GM18502 (cell line): ENCODE results near the gene CCNC.

Source experiments
- ATAC-seq: cut with Tn5 transposase; IDR thresholded peaks from one replicate; pipeline ENCODE4 v1.9.1; 2021; ENCODE audit warnings: mild to moderate bottlenecking; ENCODE audit not compliant: unreplicated experiment, poor library complexity

CCNC gene

GRCh38 chr6:99568103-99568933 is at the start of gene CCNC:
CCNC (minus strand) TSS chr6:99568660; CDS start chr6:99568527, 133 bp downstream.
- ATAC-seq: peak; percentile 97

DNA sequence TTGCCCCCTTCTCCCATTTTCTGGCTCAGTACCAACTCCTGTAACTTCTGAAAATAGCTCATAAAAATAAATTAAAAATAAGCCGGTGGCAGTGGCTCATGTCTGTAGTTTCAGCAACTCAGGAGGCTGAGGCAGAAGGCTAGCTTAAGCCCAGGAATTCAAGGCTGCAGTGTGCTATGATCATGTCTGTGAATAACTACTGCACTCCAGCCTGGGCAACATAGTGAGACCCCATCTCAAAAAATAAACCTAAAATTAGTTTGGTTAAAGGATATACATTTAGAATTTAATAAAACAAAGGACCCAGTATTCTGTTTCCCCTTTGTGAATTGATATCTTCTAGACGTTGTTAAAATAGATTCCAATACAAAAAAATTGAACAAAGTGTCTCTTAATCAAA is 48.7 kb upstream of the CCNC start:
- ATAC-seq: no peak

DNA sequence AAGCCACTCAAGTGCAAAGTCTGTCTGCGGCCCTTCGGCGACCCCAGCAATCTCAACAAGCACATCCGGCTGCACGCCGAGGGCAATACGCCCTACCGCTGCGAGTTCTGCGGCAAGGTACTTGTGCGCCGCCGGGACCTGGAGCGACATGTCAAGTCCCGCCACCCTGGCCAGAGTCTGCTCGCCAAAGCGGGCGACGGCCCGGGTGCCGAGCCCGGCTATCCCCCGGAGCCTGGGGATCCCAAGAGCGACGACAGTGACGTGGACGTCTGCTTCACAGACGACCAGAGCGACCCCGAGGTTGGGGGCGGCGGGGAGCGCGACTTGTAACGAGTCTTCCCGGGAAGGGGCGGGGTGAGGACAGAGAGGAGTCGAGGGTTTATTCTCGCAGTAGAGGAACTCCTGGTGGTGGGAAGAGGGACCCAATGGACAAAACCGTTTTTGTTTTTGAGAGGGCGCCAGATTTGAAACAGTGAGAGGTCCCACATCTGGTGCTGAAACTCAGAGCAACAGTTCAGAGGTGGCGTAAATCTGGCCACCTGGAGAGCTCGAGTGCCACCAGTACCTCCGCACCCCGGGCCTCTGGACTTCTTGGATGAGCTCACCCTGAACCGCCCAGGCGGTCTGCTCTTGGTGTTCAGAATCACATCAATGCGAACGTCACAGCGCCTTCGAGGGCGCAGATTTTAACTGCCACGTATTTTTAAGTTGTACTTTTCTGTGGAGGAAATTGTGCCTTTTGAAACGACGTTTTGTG is 46.1 kb upstream of the CCNC start:
- ATAC-seq: no peak

DNA sequence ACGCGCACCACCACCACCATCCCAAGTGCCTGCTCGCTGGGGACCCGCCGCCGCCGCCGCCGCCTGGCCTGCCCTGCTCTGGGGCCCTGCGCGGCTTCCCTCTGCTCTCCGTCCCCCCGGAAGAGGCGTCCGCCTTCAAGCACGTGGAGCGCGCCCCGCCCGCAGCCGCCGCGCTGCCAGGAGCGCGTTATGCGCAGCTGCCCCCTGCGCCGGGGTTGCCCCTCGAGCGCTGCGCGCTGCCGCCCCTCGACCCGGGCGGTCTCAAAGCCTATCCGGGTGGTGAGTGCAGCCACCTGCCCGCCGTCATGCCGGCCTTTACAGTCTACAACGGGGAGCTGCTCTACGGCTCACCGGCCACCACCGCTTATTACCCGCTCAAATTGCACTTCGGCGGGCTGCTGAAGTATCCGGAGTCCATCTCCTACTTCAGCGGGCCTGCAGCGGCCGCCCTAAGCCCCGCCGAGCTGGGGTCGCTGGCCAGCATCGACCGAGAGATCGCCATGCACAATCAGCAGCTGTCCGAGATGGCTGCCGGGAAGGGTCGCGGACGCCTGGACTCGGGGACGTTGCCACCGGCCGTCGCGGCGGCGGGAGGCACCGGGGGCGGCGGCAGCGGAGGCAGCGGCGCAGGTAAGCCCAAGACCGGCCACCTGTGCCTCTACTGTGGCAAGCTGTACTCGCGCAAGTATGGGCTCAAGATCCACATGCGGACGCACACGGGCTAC is 45.4 kb upstream of the CCNC start:
- ATAC-seq: peak; percentile 64

GRCh38 chr6:99613409-99613704 is 44.9 kb upstream of the CCNC start:
- ATAC-seq: peak; percentile 68

DNA sequence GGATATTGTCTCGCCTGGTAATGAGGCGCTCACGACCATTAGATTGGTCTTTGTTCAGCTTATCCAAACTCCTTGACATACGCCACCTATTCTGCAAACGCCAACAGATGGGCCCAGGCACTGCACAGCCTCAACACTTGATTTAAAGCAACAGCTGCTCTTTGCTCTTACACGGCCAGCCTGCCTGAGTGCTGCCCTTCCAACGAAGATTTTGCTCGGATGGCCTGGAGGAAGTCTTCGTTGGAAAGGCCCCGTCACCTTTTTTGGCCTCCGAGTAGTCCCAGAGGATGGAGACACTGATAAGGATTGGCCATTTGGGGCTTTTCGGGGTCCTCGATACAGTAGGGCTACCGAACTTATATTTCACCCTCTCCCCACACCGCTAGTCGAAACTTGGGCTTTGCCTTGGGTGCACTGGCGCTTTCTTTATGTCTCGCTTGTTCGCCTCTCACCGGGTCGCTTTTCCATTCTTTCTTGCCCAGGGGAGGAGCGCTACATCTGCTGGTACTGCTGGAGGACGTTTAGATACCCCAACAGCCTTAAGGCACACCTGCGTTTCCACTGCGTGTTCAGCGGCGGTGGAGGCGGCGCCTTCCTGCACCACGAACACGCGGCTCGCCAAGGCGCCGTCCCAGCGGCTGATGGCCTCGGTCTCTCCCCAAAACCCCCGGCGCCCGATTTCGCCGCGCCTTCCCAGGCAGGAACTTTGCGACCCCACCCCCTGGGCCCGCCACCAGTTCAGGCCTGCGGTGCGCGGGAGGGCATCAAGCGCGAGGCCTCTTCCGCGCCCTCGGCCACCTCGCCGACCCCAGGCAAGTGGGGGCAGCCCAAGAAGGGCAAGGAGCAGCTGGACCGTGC is 44.3 kb upstream of the CCNC start:
- peak; percentile 12 for ATAC-seq

- ATAC-seq: peak; percentile 71
Observed at GRCh38 chr6:99611148-99611547, 42.7 kb upstream of the CCNC start.

GRCh38 chr6:99609905-99610489 is 41.5 kb upstream of the CCNC start:
- ATAC-seq: no peak

DNA sequence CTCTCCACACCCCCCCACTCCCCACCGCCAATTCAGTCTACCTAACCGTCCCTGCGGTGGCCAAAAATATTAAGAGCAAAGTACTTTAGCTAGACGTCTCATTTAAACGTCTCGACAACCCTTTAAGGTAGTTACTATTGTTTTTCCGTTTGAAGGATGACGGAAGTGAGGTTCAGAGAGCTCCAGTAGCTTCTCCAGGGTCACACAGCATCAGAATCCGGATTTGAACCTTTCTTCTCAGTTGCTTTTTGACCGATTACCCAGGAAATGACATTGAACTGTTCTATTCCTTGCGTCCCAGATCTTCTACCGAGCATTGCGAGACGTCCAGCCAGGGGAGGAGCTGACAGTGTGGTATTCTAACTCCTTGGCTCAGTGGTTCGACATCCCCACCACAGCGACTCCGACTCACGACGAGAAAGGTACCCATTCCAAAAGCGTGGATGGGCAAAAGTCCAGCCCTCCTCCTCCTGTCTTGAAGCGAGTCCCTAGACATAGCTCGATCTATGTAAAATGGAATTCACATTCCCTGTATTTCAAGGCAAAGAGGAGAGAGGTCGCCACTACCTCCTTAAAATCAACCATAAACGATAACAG is 40.5 kb upstream of the CCNC start:
- no peak for ATAC-seq

DNA sequence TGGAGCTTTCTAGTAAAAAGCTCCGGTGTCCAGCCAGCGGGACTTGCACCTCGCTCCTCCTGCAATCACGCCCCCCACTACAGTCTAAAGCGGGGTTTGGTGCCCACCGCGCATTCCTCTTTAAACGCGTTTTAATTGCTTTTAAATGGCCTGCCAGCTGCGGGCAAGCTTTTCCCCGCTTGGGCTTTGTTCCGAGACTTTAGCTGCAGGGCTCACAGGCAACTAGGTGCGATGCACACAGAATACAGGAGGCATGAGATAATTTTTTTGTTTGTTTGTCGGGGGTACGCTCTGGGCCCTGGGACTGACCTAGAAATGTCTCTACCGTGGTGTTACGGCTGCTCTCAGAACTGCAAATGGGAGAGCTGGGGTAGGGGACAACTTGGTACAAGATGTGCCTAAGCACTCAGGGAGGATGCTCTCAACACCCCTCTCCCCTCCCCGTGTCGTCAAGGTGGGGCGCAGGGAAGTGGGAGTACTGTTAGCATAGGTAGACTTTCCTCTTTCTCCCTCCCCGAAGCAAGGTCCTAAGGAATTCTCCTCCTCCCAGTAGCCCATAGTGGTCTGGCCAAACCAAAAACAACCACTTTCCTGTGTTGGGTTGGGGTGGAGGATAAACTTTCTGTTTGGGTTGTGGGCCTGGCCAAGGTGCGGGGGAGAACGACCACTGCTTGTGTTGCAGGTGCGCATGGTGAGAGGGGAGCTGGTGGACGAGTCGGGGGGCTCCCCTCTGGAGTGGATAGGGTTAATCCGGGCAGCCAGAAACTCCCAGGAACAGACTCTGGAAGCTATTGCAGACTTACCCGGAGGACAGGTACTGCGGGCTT is 39.8 kb upstream of the CCNC start:
- no peak for ATAC-seq

- no peak for ATAC-seq
Observed at GRCh38 chr6:99607416-99608036, 39.1 kb upstream of the CCNC start.

DNA sequence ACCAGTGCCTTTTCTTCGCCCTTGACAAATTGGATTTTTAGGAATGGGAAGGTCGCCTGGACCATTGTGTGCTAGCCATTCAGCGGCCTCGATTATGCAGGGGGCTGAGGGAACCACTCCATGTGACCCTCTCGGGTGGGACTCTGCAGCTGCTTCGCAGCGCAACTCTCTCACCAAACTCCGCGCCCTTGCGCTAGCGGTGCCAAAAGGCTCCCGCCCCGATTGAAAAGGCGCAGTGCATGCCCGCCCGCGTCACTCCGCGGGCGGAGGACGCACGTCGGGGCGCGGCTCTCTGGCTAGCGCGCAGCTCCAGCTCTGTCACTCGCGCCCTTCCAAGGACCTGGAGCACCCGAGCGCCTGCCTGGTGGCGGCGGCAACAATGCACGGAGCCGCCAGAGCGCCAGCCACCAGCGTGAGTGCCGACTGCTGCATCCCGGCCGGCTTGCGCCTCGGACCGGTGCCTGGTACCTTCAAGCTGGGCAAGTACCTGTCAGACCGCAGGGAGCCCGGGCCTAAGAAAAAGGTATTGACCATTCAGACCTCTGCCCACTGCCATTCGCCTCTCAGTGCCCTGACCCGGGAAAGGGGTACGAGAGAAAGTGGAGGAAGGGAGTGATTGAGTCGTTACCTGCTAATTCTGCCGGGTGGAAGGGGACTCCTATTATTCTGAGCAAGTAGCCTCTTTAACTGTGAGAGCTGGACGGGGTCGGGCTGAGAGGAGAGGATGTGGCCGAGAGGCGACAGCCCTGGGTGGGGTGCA is 38.4 kb upstream of the CCNC start, which contains the start of gene PRDM13:
Gene PRDM13, plus strand, starts transcription at position 178 of the 760 bp plus-strand sequence. Its CDS starts 202 bp downstream, at position 380.
- no peak for ATAC-seq

DNA sequence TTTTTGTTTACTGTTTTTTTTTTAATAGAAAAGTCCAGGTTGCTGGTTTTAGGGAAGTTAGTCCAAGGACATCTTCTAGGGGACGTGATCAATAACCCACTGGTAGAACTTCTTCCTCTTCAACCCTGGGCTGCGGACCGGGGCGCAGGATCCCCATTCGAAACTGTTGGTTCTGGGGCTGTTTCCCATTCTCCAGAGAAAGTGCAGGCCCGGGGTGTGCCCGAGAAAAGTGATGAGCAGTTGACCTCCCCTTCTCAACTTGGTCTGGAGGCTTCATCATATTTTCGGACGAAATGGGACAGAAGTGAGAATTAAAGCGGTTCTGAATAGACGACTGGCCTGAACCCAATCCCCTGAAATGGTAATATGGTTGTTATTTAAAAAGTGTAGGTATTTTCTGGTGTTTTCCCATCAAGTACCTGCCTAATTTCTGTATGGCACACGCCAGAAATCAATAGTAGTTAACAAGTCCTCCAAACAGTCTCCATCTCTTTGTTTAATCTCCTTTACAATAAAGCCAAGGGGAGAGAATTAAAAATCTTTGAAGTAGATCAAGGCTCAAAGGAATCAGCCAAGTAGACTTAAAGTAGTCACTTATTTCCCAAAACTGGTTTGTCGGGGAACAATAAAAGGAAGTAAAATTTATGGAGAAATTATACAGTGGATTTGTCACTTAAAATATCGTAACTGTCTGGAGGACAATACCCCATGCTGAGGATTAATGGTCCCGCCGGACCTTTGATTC is 37.6 kb upstream of the CCNC start:
- ATAC-seq: no peak

GRCh38 chr6:99605074-99605734 is 36.7 kb upstream of the CCNC start:
- ATAC-seq: no peak

DNA sequence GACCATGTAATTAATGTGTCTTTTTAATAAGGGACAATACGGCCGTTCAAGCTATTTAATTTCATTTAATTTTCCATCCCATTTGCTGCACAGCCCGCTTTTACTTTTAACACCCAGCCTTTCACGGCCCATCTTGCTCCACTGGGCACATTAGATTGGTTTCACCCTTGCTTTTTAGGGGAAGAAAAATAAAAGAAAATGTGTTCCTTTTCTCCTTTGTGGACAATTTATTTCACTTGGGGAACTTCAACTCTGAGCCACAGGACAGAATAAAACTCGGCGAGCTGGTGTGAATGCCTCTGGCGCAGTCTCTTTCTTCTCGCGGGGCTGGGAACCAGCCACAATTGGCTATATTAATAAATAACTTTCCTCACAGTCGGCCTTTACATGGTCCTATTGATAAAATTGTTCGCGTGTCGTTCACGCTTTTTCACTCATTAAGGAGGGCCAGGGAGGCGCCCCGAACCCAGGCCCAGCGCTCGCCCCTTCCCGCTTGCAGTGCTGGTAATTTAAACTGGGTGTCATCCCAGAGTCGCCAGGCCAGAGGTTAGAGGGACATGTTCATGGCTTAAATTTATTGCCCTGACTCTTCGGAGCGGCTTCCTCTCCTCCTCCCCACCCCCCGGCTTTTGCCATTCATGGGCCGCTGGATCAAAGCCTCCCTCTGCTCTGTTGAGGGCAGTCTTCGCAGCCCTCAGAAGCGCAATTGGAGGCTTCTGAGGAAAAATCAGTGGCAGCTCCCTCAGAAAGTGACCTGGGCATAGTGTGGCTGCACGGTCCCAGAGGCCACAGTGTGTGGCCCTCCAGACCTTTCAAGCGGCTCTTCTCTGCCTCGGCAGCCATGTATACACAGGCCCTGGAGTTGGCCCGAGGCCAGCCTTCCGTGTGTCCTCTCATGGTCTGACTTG is 36.0 kb upstream of the CCNC start:
- ATAC-seq: no peak
